Stimulated activated CD4-positive, alpha-beta T cell treated with anti-CD3 and anti-CD28 coated beads, Interleukin-1b, Interleukin-23, amount 100 ng/mL, for 48 hours (primary cell): ENCODE data around the gene SLC1A3.
A peak's percentile ranks its signal among the peaks of the same experiment; 100 is the strongest.

Experiments
- DNase-seq: peaks from one replicate; pipeline ENCODE4 v3.0.0-alpha.2; 2020

Gene SLC1A3

DNA sequence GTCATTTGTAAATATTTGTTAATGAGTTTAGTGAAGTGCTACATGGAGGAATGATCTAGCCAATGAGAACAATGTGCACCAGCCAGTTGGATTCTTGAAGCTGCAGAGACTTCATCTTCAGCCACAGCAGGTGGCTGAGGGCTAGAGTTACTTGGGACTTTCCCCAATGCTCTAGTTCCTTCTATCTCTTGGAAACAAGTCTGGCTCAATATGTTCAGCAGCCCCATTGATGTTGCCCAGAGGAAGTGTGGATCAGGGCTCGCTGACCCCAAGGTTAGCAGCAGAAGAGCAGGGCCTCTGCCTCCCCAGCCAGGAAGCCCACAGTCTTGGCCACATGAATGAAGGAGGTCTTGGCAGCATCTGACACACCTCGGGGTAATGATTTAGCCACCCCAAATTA lies 117.5 kb downstream of the SLC1A3 start:
- no peak for DNase-seq

DNA sequence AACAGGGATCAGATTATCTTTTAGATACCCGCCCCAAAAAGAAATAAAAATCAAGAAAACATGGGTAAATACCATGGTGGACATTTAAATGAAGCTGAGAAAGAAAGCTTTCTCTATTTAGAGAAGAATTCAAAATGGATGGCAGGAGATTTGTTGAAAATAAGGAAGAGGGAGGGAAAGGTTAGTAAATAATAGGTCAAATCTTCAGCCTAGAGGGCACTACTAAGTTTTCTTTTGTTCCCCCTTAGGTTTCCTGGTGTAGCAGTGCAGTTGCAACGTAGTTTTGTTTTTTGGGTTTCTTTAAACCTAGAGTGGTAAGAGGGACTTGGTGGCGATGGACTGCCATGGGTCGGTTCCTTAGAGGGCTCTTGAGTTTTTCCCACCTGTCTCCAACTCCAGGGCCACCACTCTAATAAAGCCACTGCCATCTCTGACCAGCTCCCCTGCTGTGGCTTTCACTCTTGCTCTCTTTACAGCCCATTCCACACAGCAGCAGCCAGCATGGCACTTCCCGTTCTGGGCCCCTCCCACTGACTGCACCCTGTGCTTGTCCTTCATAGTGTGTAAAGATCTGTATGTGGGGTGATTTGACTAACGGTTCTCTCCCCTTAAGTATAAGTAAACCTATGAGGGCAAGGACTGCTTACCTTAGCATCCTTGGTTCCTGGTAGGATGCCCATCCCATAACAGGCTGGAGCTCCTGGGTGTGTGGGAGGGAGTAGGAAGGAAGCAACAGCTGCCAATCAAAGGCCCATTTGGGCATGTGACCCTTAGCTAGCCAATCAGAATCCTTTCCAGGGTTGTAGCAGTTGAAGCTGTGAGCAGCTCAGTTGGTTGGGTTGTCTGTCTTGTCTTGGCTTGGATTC lies 118.3 kb downstream of the SLC1A3 start:
- peak; percentile 31 for DNase-seq

DNA sequence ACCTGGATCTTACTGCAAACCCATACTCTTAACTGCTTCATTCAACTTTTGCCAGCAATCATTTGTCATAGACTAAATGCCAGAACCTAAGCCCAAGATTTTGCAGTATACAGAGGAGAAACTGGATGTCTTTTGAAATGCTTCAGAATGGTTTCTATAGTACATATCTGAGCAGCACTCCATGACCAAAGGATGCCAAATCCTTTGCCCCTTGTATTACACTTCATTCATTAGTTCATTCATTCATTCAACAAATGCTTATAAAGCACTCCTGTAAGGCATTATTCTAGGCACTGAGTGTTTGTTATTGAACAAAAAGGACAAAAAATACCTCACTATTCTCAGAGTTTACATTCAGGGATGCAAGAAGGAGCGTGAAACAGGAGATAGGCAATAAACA lies 119.9 kb downstream of the SLC1A3 start:
- DNase-seq: no peak

DNA sequence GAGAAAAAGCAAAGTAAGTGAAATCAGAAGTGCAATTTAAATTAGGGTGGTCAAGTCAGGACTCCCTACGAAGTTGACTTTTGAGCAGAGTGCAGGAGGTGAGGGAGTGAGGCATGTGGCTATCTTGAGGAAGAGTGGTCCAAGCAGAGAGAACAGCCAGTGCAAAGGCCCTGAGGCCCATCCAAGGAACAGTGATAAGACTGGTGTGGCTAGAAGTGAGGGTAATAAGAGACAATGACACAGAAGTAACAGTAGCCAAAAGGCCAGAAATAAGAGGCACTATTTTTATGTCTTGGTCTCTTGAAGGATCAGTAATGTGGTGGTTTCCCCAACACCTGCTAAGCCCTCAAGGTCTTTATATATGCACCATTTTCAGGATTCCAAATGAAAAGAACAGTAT lies 120.4 kb downstream of the SLC1A3 start:
- DNase-seq: no peak

DNA sequence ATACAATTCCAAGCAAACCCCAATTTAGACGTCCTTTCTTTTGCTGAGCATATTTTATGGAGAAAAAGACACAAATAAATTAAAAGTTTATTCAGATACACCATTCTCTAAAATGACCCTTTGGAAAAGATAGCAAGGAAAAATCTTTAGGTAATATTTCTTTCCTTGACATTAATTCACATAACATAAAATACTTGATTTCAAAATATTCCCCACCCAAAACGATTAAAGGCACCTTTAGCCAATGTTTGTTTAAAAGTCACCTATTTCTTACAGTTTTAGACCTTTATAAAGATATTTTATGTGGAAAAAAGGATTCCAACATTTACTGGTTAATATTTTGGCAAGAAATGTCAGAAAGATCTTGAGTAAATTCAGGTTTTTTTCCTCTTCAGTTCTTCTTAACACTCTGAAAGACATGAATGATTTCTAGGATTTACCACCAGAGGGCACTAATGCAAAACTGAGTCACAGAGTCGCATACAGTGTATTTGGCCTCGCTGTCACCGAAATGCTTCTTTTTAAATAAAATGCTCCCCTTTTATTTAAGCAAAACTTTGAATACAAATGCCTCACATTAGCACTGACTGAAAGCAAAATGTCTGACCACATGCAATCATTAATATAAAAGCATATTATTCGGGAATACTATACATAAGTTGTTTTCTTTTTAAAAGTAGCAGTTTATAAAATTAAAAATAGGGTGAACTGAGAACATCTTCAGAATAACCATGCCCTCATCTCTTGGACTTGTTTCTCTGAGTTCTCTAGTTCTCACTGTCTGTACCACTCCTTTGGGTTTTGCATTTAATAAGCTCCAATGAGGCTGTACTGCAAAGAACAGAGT lies 122.5 kb downstream of the SLC1A3 start:
- no peak for DNase-seq

DNA sequence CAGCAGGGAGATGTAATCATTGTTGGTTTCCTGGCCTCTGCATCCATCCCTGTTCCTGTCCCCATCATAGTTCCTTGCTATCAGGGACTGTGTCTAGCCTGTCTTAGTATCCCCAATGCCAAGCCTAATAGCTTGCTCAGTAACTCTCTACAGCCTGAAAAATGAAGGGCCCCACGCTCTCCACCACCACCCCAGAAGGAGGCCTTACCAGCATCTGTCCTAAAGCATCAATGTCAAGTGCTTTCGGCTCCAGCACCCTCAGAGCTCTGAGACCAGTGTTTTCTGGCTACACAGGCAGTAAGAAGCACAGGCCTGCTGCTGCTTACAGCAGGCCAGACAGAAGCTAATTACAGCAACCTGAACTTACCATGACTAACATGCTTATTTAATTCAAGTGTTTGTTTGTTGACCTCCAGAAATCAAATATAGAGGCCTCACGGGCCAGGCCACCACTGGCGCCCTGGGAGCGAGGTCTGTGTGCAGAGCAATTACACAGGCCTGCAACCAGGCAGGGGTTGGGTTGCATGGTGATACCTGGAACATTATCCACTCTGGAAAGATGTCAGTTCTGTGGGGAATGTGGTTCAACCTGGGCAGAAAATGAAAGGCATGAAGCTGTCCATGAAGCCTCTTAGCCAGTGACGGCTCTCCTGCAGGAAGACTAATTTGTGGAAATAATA lies 124.3 kb downstream of the SLC1A3 start:
- DNase-seq: no peak

DNA sequence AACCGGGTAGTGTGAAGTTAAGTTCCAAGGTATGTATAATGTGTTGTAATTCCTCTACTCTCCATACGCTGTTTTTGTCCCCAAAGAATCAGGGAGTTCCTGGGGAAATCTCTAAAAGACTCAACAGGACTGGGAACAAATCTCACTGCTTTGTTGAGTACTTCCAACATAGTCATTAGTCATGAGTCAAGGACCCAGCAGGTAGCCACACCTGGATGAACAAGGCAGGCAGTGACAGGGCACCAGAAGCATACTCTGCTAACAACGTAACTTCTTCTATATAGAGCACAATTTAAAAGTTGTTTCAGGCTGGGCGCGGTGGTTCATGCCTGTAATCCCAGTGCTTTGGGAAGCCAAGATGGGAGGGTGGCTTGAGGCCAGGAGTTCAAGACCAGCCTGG lies 126.8 kb downstream of the SLC1A3 start:
- no peak for DNase-seq

DNA sequence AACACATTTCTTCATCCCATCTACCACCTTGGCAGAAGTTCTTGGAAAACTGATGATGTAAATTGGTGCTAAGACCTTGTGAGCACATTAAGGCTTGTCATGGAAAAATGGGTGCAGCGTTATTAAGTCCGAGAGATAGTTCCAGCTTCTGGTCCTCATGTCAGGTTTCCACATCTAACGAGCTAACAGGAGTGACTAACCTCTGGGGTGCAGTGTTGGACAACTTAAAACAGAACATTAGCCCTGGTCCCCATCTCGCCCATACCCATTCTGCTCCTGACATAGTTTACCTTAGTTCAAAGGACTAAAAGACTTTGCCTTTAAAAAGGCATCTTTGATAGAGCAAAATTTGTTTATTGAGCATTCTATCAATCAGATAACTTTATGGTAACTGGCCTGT lies 128.0 kb downstream of the SLC1A3 start:
- no peak for DNase-seq

DNA sequence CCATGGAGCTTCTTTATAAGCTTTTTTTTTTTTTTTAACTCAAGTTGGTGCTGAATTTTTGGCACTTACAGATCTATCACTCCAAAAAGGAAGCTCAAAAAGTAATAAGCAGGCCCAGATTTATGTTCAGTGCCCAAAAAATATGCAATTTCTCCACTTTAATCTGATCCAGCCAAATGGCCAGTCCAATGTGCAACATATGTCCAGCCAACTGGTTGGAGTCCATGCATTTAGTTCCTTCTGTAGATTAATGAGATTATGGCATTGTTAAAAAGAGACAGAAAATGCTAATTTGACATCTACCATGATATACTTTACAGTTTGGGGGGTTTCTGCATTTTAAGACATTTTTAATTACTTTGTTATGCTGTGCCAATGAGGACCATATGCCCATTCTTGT lies 129.5 kb downstream of the SLC1A3 start:
- no peak for DNase-seq
